Activated CD4-positive, alpha-beta T cell treated with anti-CD3 and anti-CD28 coated beads for 36 hours (primary cell): Measurements from ENCODE around the gene GLTP. TPM values are rescaled to one million over a fixed set of nuclear protein-coding genes. Genes with fewer than 3 reads are reported as not detected.
A peak's percentile ranks its signal among the peaks of the same experiment; 100 is the strongest.
"Not testable (repeated sequence)": the region's sequence is repeated elsewhere in the genome, so short reads cannot be mapped to it uniquely, and the experiment has no call there.

Experiments
- ATAC-seq: fragments of 200-7000 bp; cut with Tn5 transposase; one replicate; pipeline ENCODE4 v1.10.0; 2021; ENCODE audit warnings: mild to moderate bottlenecking, moderate library complexity
- CTCF ChIA-PET: fragments of 350-600 bp; sonication (Branson Sonifier 250); formaldehyde crosslinking; loops from one replicate; lab custom pipeline; 2021; ENCODE audit warnings: antibody characterized with exemption; lab: Charles Lee
- POLR2A ChIA-PET: fragments of 350-600 bp; sonication (Branson Sonifier 250); formaldehyde crosslinking; loops from one replicate; lab custom pipeline; 2021; ENCODE audit warnings: antibody characterized with exemption, inconsistent platforms; lab: Charles Lee
- DNase-seq: peaks from one replicate; pipeline ENCODE4 v3.0.0-alpha.2; 2020
- H3K27ac Mint-ChIP-seq: one replicate; pipeline ENCODE4 v1.8.0; 2021; ENCODE audit warnings: mixed read lengths
- H3K27me3 Mint-ChIP-seq: one replicate; pipeline ENCODE4 v1.8.0; 2021; ENCODE audit warnings: mixed read lengths
- H3K36me3 Mint-ChIP-seq: one replicate; pipeline ENCODE4 v1.8.0; 2021; ENCODE audit warnings: low read depth, mixed read lengths
- H3K4me1 Mint-ChIP-seq: one replicate; pipeline ENCODE4 v1.8.0; 2021; ENCODE audit warnings: mixed read lengths
- H3K4me3 Mint-ChIP-seq: one replicate; pipeline ENCODE4 v1.8.0; 2021; ENCODE audit warnings: mild to moderate bottlenecking, moderate library complexity, mixed read lengths
- H3K9me3 Mint-ChIP-seq: one replicate; pipeline ENCODE4 v1.8.0; 2021; ENCODE audit warnings: low read depth, mixed read lengths
- intact Hi-C, 2 experiments: fragments of 100-400 bp; cut with DNase I in 1 of 2; cut with micrococcal nuclease in 1 of 2; formaldehyde crosslinking; loops; one replicate each; pipeline versions ENCODE4 v1.14.2 to v1.15.1; 2022 to 2024; cut with DNase I, micrococcal nuclease
- total RNA-seq, 2 experiments: library from RNA; stranded (reverse); gene quantifications; one replicate each; pipeline ENCODE4 v1.2.3, GENCODE V29; 2021

The GLTP gene
- total RNA-seq, 2 experiments from 2014 or later = 24.2 to 26.9 TPM

DNA sequence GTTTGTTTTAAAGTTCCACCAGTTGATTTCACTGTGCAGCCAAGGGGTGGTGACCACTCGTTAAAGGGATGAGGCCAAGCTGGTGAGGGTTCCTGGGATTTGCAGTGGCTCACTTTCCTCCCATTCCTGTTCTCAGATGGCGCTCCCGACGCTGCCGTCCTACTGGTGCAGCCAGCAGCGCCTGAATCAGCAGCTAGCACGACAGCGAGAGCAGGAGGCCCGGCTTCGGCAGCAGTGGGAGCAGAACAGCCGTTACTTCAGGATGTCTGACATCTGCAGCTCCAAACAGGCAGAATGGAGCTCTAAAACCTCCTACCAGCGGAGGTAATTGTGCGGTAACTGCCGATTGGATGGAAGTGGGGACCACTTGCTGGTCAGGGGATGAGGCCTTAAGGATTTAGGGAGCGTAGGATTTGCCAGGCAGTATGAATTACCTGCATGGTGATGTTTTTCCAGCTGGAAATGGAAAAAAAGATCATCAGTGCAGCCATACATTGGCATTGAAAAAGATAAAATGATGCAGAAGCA, 22.6 kb upstream of the GLTP start:
- CTCF ChIA-PET = interaction anchor here (0.7 to 1.1 kb wide), 4 partner anchors 16 to 304 kb away, joined by 3 to 6 read pairs (median 3); no protein-coding TSS in a partner anchor
- intact Hi-C loops = no loop called here
- Mint-ChIP-seq H3K27me3 (no peaks in the 10 kb centered on the region), H3K9me3 (no peaks in the 10 kb centered on the region), H3K4me3 (no peak overlapping the region), H3K27ac (no peak overlapping the region), H3K4me1 (peaks cover 23% of the 10 kb centered on the region), H3K36me3 (peaks cover 34% of the 10 kb centered on the region)
- DNase-seq (no peak), ATAC-seq (no peak)
- POLR2A ChIA-PET = interaction anchor here (0.6 kb wide), 1 partner anchor 14 kb away, joined by 3 read pairs; no protein-coding TSS in a partner anchor

DNA sequence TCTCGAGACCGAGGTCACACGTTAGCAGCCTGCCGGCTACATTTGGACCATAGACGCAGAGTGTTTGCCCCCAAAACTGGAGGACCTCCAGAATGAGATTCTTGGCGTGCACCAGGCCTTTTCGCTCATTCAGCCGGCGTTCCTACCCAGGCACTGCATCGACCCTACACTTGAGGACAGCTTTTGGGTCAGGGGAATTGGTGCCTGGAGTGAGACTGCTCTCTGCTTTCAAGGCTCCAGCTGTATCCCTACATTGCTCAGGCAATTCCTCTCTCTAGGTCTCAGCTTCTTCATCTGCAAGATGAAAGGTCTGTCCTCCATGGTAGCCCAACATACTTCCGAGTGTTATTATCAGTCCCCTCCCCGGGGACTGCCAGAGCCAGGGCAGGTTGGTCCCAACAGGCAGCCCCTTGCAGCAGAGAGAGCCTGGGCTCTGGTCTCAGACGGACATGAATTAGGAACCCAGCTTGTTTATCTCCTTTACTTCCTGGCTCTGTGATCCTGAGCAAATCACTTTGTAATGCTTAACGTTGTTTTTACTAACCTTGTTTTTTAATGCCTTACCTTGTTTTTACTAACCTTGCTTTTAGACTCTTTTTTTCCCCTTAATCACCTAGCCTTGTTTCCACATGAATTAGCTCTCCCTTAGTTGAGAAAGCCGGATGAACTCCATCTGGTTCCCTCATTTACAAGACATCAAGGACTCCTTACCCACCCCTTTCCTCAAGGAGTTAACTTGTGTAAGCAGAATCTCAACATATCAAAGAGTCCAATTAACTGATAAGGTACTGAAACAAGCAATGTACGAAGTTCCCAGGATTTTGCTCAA, 20.6 kb upstream of the GLTP start:
- CTCF ChIA-PET = interaction anchor here (0.7 to 1.8 kb wide), 8 partner anchors 10 to 530 kb away, joined by 3 to 7 read pairs (median 3); no protein-coding TSS in a partner anchor
- peaks cover 25% of the 10 kb centered on the region for H3K4me1 Mint-ChIP-seq
- DNase-seq (peak; percentile 15), ATAC-seq (peak; percentile 19)
- POLR2A ChIA-PET = interaction anchor here (0.6 to 0.9 kb wide), 2 partner anchors 96 to 104 kb away, joined by 3 read pairs; no protein-coding TSS in a partner anchor
- intact Hi-C loops = loop anchor here (1.0 to 2.0 kb wide), 2 partner anchors 21 to 48 kb away; partner anchors contain the start of gene GLTP (in 2 of the 2)
- H3K9me3 Mint-ChIP-seq = no peaks in the 10 kb centered on the region
- H3K4me3 Mint-ChIP-seq = peak overlapping the region; percentile 92
- H3K27ac Mint-ChIP-seq = peak overlapping the region; percentile 100
- H3K36me3 Mint-ChIP-seq = peaks cover 19% of the 10 kb centered on the region
- no peaks in the 10 kb centered on the region for H3K27me3 Mint-ChIP-seq

DNA sequence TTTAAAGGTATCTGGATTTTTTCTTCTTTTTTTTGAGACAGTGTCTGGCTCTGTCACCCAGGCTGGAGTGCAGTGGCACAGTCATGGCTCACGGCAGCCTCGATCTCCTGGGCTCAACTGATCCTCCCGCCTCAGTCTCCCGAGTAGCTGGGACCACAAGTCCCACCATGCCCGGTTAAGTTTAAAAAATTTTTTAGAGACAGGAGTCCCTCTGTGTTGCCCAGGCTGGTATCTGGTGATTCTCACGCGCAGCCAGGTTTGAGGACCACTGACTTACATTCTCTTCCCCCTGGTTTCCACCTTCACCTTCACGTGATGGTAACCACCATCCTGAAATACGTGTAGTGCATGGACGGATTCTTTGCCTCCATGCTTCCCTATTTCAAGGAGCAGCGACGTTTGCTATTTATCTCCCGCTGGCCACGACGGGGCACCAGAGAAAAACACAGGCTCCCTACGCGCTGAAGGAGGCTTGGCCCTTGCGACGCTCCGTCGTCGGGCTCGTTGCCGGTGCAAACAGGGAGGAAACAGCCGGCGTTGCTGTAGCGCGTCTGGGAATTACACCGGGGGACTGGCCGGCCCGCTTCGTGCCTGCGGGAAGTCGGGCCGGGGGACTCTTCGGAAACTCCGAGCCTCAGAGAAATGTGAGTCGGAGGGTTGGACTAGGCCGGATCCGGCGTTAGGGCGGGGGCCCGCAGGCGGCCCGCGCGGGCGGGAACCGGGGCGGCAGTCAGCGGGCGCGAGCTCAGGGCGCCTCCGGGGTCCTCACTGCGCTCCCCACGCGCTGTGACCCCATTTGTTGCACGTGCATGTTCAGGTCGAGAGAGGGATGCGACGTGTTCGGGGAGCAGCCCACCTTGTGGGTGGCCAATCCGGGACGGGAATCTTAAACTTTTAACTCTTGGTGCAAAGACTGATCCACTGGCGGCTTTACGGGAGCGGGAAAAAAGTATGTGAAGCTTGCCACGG, 19.7 kb upstream of the GLTP start, which contains the start of gene TCHP:
Gene TCHP, plus strand, starts transcription at position 492 of the 969 bp plus-strand sequence. CDS start 2,753 bp downstream, outside the sequence.
- Mint-ChIP-seq H3K4me3 (peak within 1 kb of the TSS; percentile 92), H3K9me3 (no peaks in the 10 kb centered on the region), H3K4me1 (peaks cover 25% of the 10 kb centered on the region), H3K27ac (peak within 1 kb of the TSS; percentile 100), H3K36me3 (peaks cover 13% of the 10 kb centered on the region), H3K27me3 (no peaks in the 10 kb centered on the region)
- peak; percentile 88 for DNase-seq
- ChIA-PET POLR2A (interaction anchor here (0.6 to 0.9 kb wide), 2 partner anchors 105 to 841 kb away, joined by 3 to 4 read pairs; no protein-coding TSS in a partner anchor), CTCF (interaction anchor here (0.6 to 1.8 kb wide), 9 partner anchors 11 to 531 kb away, joined by 3 to 7 read pairs (median 3); no protein-coding TSS in a partner anchor)
- ATAC-seq = peak; percentile 90
- intact Hi-C loops = loop anchor here (1.0 to 2.0 kb wide), 2 partner anchors 20 to 47 kb away; partner anchors contain the start of gene GLTP (in 2 of the 2)

DNA sequence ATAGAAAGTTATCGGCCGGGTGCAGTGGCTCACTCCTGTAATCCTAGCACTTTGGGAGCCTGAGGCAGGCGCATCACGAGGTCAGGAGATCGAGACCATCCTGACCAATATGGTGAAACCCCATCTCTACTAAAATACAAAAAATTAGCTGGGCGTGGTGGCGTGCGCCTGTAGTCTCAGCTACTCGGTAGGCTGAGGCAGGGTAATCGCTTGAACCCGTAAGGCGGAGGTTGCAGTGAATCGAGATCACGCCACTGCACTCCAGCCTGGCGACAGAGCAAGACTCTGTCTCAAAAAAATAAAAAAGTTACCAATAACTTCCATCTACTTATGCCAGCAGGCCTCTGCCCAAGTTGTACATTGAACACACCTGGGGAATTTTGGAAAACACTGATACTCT, 19.0 kb upstream of the GLTP start:
- intact Hi-C loops, H3K36me3 Mint-ChIP-seq, H3K9me3 Mint-ChIP-seq, DNase-seq, H3K27me3 Mint-ChIP-seq, POLR2A ChIA-PET, ATAC-seq: not testable (repeated sequence)
- peaks cover 25% of the 10 kb centered on the region for H3K4me1 Mint-ChIP-seq
- CTCF ChIA-PET = interaction anchor here (1.7 to 1.8 kb wide), 2 partner anchors 10 to 53 kb away, joined by 4 to 5 read pairs; no protein-coding TSS in a partner anchor
- peak overlapping the region; percentile 100 for H3K27ac Mint-ChIP-seq
- H3K4me3 Mint-ChIP-seq = peak overlapping the region; percentile 92

DNA sequence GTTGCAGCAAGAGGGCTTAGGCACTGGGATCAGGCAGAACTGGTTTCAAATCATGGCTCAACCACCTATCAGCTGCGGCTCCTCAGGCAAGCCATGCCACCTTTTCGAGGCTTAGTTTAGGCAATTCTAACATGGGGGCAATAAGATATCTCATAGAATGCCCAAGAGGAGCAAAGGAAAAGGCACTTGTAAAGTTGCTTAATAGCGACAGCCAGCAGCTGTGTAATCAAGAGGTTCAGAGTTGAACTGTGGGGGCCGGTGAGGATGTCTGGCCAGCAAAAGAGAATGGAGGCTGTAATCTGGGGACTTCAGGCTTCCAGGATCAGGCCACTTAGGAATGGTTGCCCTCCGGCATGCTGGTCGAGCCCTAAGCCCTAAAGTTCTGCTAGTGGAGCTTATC, 16.7 kb upstream of the GLTP start:
- H3K4me3 Mint-ChIP-seq = no peak overlapping the region
- intact Hi-C loops = no loop called here
- no peak overlapping the region for H3K27ac Mint-ChIP-seq
- peaks cover 22% of the 10 kb centered on the region for H3K4me1 Mint-ChIP-seq
- H3K36me3 Mint-ChIP-seq = no peaks in the 10 kb centered on the region
- H3K9me3 Mint-ChIP-seq = no peaks in the 10 kb centered on the region
- ChIA-PET POLR2A (no interaction called here), CTCF (interaction anchor here (0.7 kb wide), 1 partner anchor 52 kb away, joined by 4 read pairs; no protein-coding TSS in a partner anchor)
- DNase-seq (no peak), ATAC-seq (no peak)
- no peaks in the 10 kb centered on the region for H3K27me3 Mint-ChIP-seq

DNA sequence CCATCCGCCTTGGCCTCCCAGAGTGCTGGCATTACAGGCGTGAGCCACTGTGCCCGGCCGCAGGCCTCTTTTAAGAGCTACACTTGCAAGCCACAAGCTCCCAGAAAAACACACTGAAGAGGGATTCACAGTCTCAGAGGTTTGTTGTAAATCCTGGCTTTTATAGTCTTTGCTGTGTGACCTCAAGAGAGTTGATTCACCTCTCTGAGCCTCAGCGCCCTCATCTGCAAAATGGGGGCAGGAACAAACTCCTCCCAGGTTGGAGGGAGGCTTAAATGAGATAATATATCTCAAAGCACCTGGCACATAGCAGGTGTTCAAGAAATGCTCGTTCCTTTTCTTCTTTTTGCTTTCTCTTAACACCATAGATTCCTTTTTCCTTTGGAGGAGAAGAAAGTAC, 15.8 kb upstream of the GLTP start:
- ATAC-seq = no peak
- no peak overlapping the region for H3K4me3 Mint-ChIP-seq
- CTCF ChIA-PET = no interaction called here

DNA sequence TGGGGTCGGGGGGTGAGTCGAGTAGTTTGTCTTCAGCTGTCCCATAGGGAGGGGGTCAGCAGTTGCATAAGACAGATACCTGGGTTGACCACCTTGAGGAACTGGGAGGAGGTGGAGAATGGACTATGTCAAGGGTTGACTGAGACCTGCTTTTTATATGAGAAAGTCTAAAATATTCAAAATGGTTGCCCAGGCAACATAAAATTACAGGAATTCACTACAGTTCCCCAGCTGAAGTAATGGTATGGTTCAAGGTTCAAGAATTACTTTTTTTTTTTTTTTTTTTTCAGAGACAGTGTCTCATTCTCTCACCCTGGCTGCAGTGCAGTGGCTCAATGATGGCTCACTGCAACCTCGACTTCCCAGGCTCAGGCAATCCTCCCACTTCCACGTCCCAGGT, 14.6 kb upstream of the GLTP start:
- H3K4me1 Mint-ChIP-seq = peaks cover 6% of the 10 kb centered on the region

More for the DNA sequence above, 15.8 kb upstream of the GLTP start:
- intact Hi-C loops = no loop called here
- Mint-ChIP-seq H3K4me1 (peaks cover 14% of the 10 kb centered on the region), H3K27me3 (no peaks in the 10 kb centered on the region), H3K36me3 (no peaks in the 10 kb centered on the region), H3K9me3 (no peaks in the 10 kb centered on the region), H3K27ac (no peak overlapping the region)
- POLR2A ChIA-PET = no interaction called here
- no peak for DNase-seq

DNA sequence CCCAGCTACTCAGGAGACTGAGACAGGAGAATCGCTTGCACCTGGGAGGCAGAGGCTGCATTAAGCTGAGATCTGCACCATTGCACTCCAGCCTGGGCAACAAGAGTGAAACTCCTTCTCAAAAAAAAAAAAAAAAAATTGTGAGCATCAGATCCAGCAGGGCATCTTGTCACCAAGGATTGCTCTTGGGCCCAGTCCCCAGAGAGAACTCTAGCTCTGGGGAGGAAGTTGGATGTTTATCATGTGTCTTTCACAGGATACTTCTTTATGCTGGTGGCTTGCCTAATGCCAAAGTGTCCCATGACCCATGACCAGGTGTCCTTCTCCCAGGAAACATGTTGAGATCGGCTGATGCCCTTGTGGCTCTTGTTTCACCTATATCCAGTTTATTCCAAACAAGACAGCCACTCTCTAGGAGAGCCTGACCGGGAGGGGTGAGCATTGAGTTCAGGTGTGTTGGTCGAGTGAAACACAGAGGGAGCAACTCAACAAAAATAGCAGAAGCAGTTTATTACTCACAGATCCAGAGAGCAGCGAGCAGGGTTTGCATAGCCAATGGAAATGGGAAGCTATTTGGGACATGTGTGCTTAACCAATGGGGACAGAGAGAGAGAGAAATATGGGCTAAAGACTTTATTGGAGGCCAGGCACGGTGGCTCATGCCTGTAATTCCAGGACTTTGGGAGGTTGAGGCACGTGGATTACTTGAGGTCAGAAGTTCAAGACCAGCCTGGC, 13.1 kb upstream of the GLTP start:
- H3K4me1 Mint-ChIP-seq = peaks cover 17% of the 10 kb centered on the region
- H3K27ac Mint-ChIP-seq = no peak overlapping the region
- ChIA-PET POLR2A (interaction anchor here (0.7 kb wide), 1 partner anchor 16 kb away, joined by 4 read pairs; no protein-coding TSS in a partner anchor), CTCF (interaction anchor here (1.4 kb wide), 1 partner anchor 12 kb away, joined by 5 read pairs; no protein-coding TSS in a partner anchor)
- H3K4me3 Mint-ChIP-seq = no peak overlapping the region
- ATAC-seq (no peak), DNase-seq (no peak)
- H3K27me3 Mint-ChIP-seq = no peaks in the 10 kb centered on the region
- intact Hi-C loops = no loop called here
- no peaks in the 10 kb centered on the region for H3K9me3 Mint-ChIP-seq
- H3K36me3 Mint-ChIP-seq = no peaks in the 10 kb centered on the region

More for the DNA sequence above, 14.6 kb upstream of the GLTP start:
- Mint-ChIP-seq H3K27me3 (no peaks in the 10 kb centered on the region), H3K9me3 (no peaks in the 10 kb centered on the region), H3K36me3 (no peaks in the 10 kb centered on the region), H3K27ac (no peak overlapping the region), H3K4me3 (no peak overlapping the region)
- intact Hi-C loops = no loop called here
- no peak for ATAC-seq
- DNase-seq = no peak
- CTCF ChIA-PET = no interaction called here
- POLR2A ChIA-PET = no interaction called here

DNA sequence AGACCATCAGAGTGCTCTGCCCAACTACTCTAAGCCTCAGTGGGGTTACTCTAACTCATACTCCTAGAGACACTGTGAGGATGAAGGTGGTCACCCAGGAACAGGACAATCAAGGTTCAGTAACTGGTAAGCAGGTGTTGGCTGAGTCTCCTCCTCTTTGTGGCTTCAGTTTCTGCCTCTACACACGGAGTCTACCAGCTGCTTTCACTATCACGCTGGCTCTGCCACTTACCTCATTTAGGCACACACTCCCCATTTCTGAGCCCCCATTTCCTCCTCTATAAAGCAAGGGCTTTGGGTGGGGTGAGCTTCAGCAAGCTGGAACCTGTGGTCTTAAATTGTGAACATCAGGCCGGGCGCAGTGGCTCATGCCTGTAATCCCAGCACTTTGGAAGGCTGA, 12.4 kb upstream of the GLTP start:
- no peak for ATAC-seq
- intact Hi-C loops = no loop called here
- H3K36me3 Mint-ChIP-seq = no peaks in the 10 kb centered on the region

DNA sequence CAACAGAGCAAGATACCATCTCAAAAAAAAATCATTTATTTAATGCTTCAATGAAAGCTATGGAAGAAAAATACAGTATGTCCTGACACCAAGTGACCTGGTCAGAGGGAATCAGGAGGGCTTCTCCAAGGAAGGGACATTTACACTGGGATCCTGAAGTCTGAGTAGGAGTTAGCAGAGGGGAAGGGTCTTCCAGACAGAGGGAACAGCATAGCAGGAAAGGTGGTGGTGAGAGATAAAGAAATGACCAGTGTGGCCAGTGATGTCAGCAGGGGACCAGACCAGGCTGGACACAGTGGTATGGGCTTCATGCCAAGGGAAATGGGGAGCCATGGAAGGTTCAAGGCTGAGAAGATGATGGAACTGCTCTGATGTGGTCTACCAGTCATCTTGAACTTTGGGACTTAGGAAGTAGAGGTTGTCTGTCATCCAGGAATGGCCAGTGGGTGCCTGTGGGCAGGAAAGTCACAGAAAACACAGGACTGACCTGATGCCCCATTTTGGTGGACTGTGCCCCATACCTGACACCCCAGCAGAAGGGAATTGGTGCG, 11.9 kb upstream of the GLTP start:
- no peaks in the 10 kb centered on the region for H3K36me3 Mint-ChIP-seq
- CTCF ChIA-PET = no interaction called here
- ATAC-seq (no peak), DNase-seq (no peak)
- peaks cover 26% of the 10 kb centered on the region for H3K4me1 Mint-ChIP-seq
- intact Hi-C loops = no loop called here
- POLR2A ChIA-PET = no interaction called here
- no peaks in the 10 kb centered on the region for H3K27me3 Mint-ChIP-seq
- no peak overlapping the region for H3K4me3 Mint-ChIP-seq
- H3K27ac Mint-ChIP-seq = no peak overlapping the region
- no peaks in the 10 kb centered on the region for H3K9me3 Mint-ChIP-seq

More for the DNA sequence above, 12.4 kb upstream of the GLTP start:
- Mint-ChIP-seq H3K4me3 (no peak overlapping the region), H3K9me3 (no peaks in the 10 kb centered on the region), H3K4me1 (peaks cover 22% of the 10 kb centered on the region), H3K27ac (no peak overlapping the region), H3K27me3 (no peaks in the 10 kb centered on the region)
- CTCF ChIA-PET = interaction anchor here (1.4 kb wide), 1 partner anchor 11 kb away, joined by 5 read pairs; no protein-coding TSS in a partner anchor
- DNase-seq = peak; percentile 19
- POLR2A ChIA-PET = interaction anchor here (0.7 kb wide), 1 partner anchor 17 kb away, joined by 4 read pairs; no protein-coding TSS in a partner anchor
